ENCODE results near the gene ANKRD50. TPM values are rescaled to one million over a fixed set of nuclear protein-coding genes. Genes with fewer than 3 reads are reported as not detected.

ANKRD50 gene
- total RNA-seq, 2 experiments from 2014 or later = 0.10 to 0.13 TPM

- DNase-seq = no peak
- H3K9me3 Mint-ChIP-seq (ENCODE audit: insufficient read depth) = no peaks in the 10 kb centered on the region
- ChIA-PET CTCF (no interaction called here), POLR2A (no interaction called here)
- H3K27ac Mint-ChIP-seq = no peak overlapping the region
- ATAC-seq = no peak
- no peaks in the 10 kb centered on the region for H3K4me1 Mint-ChIP-seq (ENCODE audit: low read depth)
- no peak overlapping the region for H3K4me3 Mint-ChIP-seq
- no peaks in the 10 kb centered on the region for H3K27me3 Mint-ChIP-seq (ENCODE audit: low read depth)
- H3K36me3 Mint-ChIP-seq (ENCODE audit: low read depth) = no peaks in the 10 kb centered on the region
These were observed 14.9 kb upstream of the ANKRD50 start for GRCh38 chr4:124727331-124727890.

- Mint-ChIP-seq H3K4me3 (no peak overlapping the region), H3K36me3 (ENCODE audit: low read depth) (no peaks in the 10 kb centered on the region), H3K27ac (no peak overlapping the region), H3K27me3 (ENCODE audit: low read depth) (no peaks in the 10 kb centered on the region), H3K9me3 (ENCODE audit: insufficient read depth) (no peaks in the 10 kb centered on the region), H3K4me1 (ENCODE audit: low read depth) (no peaks in the 10 kb centered on the region)
- DNase-seq (no peak), ATAC-seq (no peak)
- ChIA-PET POLR2A (no interaction called here), CTCF (no interaction called here)
These were observed 13.7 kb upstream of the ANKRD50 start for GRCh38 chr4:124726269-124726668.

- no peak overlapping the region for H3K27ac Mint-ChIP-seq
- H3K36me3 Mint-ChIP-seq (ENCODE audit: low read depth) = no peaks in the 10 kb centered on the region
- CTCF ChIA-PET = no interaction called here
- no peaks in the 10 kb centered on the region for H3K4me1 Mint-ChIP-seq (ENCODE audit: low read depth)
- no peak for ATAC-seq
- POLR2A ChIA-PET = no interaction called here
- H3K9me3 Mint-ChIP-seq (ENCODE audit: insufficient read depth) = no peaks in the 10 kb centered on the region
- DNase-seq = no peak
- no peaks in the 10 kb centered on the region for H3K27me3 Mint-ChIP-seq (ENCODE audit: low read depth)
- H3K4me3 Mint-ChIP-seq = no peak overlapping the region
These were observed 9.5 kb upstream of the ANKRD50 start for GRCh38 chr4:124722071-124722470.

GRCh38 chr4:124717101-124717500 lies 4.6 kb upstream of the ANKRD50 start:
- ChIA-PET POLR2A (no interaction called here), CTCF (no interaction called here)
- peaks cover 3% of the 10 kb centered on the region for H3K27me3 Mint-ChIP-seq (ENCODE audit: low read depth)
- ATAC-seq (no peak), DNase-seq (no peak)
- H3K9me3 Mint-ChIP-seq (ENCODE audit: insufficient read depth) = no peaks in the 10 kb centered on the region
- no peaks in the 10 kb centered on the region for H3K36me3 Mint-ChIP-seq (ENCODE audit: low read depth)
- H3K4me3 Mint-ChIP-seq = no peak overlapping the region
- H3K27ac Mint-ChIP-seq = no peak overlapping the region
- peaks cover 8% of the 10 kb centered on the region for H3K4me1 Mint-ChIP-seq (ENCODE audit: low read depth)

- no peak for DNase-seq
- H3K4me3 Mint-ChIP-seq = peak overlapping the region; percentile 74
- no peak for ATAC-seq
- no peaks in the 10 kb centered on the region for H3K36me3 Mint-ChIP-seq (ENCODE audit: low read depth)
- H3K4me1 Mint-ChIP-seq (ENCODE audit: low read depth) = peaks cover 8% of the 10 kb centered on the region
- H3K27me3 Mint-ChIP-seq (ENCODE audit: low read depth) = peaks cover 10% of the 10 kb centered on the region
- H3K9me3 Mint-ChIP-seq (ENCODE audit: insufficient read depth) = no peaks in the 10 kb centered on the region
- peak overlapping the region; percentile 34 for H3K27ac Mint-ChIP-seq
- POLR2A ChIA-PET = no interaction called here
- CTCF ChIA-PET = no interaction called here
These were observed 657 bp upstream of the ANKRD50 start for GRCh38 chr4:124713185-124713592.

- CTCF ChIA-PET = no interaction called here
- Mint-ChIP-seq H3K4me3 (no peak overlapping the region), H3K36me3 (ENCODE audit: low read depth) (no peaks in the 10 kb centered on the region), H3K27me3 (ENCODE audit: low read depth) (peaks cover 10% of the 10 kb centered on the region), H3K27ac (no peak overlapping the region), H3K9me3 (ENCODE audit: insufficient read depth) (no peaks in the 10 kb centered on the region), H3K4me1 (ENCODE audit: low read depth) (peaks cover 6% of the 10 kb centered on the region)
- POLR2A ChIA-PET = no interaction called here
- peak; percentile 21 for DNase-seq
- ATAC-seq = peak; percentile 26
These were observed 811 bp downstream of the ANKRD50 start for GRCh38 chr4:124711471-124712371.

- Mint-ChIP-seq H3K27ac (no peak overlapping the region), H3K36me3 (ENCODE audit: low read depth) (no peaks in the 10 kb centered on the region), H3K9me3 (ENCODE audit: insufficient read depth) (no peaks in the 10 kb centered on the region), H3K4me3 (no peak overlapping the region), H3K27me3 (ENCODE audit: low read depth) (peaks cover 10% of the 10 kb centered on the region), H3K4me1 (ENCODE audit: low read depth) (peaks cover 6% of the 10 kb centered on the region)
- ATAC-seq (no peak), DNase-seq (no peak)
- ChIA-PET CTCF (no interaction called here), POLR2A (no interaction called here)
These were observed 1.6 kb downstream of the ANKRD50 start for GRCh38 chr4:124710911-124711310.

GRCh38 chr4:124710015-124710741 lies 2.4 kb downstream of the ANKRD50 start:
- H3K4me1 Mint-ChIP-seq (ENCODE audit: low read depth) = peaks cover 6% of the 10 kb centered on the region
- peaks cover 10% of the 10 kb centered on the region for H3K27me3 Mint-ChIP-seq (ENCODE audit: low read depth)
- ATAC-seq = no peak
- ChIA-PET CTCF (no interaction called here), POLR2A (no interaction called here)
- H3K9me3 Mint-ChIP-seq (ENCODE audit: insufficient read depth) = no peaks in the 10 kb centered on the region
- H3K36me3 Mint-ChIP-seq (ENCODE audit: low read depth) = no peaks in the 10 kb centered on the region
- H3K4me3 Mint-ChIP-seq = no peak overlapping the region
- no peak overlapping the region for H3K27ac Mint-ChIP-seq
- no peak for DNase-seq

- ChIA-PET CTCF (no interaction called here), POLR2A (no interaction called here)
- Mint-ChIP-seq H3K9me3 (ENCODE audit: insufficient read depth) (no peaks in the 10 kb centered on the region), H3K4me3 (no peak overlapping the region), H3K27ac (no peak overlapping the region), H3K4me1 (ENCODE audit: low read depth) (peaks cover 6% of the 10 kb centered on the region), H3K27me3 (ENCODE audit: low read depth) (peaks cover 10% of the 10 kb centered on the region), H3K36me3 (ENCODE audit: low read depth) (no peaks in the 10 kb centered on the region)
- DNase-seq = no peak
- ATAC-seq = no peak
These were observed 3.8 kb downstream of the ANKRD50 start for GRCh38 chr4:124708517-124709300.

GRCh38 chr4:124705393-124705792 lies 7.1 kb downstream of the ANKRD50 start:
- ChIA-PET POLR2A (no interaction called here), CTCF (no interaction called here)
- no peak overlapping the region for H3K4me3 Mint-ChIP-seq
- no peaks in the 10 kb centered on the region for H3K36me3 Mint-ChIP-seq (ENCODE audit: low read depth)
- H3K4me1 Mint-ChIP-seq (ENCODE audit: low read depth) = no peaks in the 10 kb centered on the region
- ATAC-seq = no peak
- no peaks in the 10 kb centered on the region for H3K9me3 Mint-ChIP-seq (ENCODE audit: insufficient read depth)
- no peak overlapping the region for H3K27ac Mint-ChIP-seq
- DNase-seq = no peak
- peaks cover 7% of the 10 kb centered on the region for H3K27me3 Mint-ChIP-seq (ENCODE audit: low read depth)

GRCh38 chr4:124703154-124703553 lies 9.4 kb downstream of the ANKRD50 start:
- Mint-ChIP-seq H3K36me3 (ENCODE audit: low read depth) (no peaks in the 10 kb centered on the region), H3K27me3 (ENCODE audit: low read depth) (no peaks in the 10 kb centered on the region), H3K27ac (no peak overlapping the region), H3K9me3 (ENCODE audit: insufficient read depth) (no peaks in the 10 kb centered on the region), H3K4me1 (ENCODE audit: low read depth) (no peaks in the 10 kb centered on the region), H3K4me3 (no peak overlapping the region)
- ChIA-PET CTCF (no interaction called here), POLR2A (no interaction called here)
- DNase-seq (no peak), ATAC-seq (no peak)

- no peak for ATAC-seq
- H3K27me3 Mint-ChIP-seq (ENCODE audit: low read depth) = no peaks in the 10 kb centered on the region
- H3K9me3 Mint-ChIP-seq (ENCODE audit: insufficient read depth) = no peaks in the 10 kb centered on the region
- no peak overlapping the region for H3K27ac Mint-ChIP-seq
- ChIA-PET POLR2A (no interaction called here), CTCF (no interaction called here)
- H3K36me3 Mint-ChIP-seq (ENCODE audit: low read depth) = no peaks in the 10 kb centered on the region
- no peaks in the 10 kb centered on the region for H3K4me1 Mint-ChIP-seq (ENCODE audit: low read depth)
- H3K4me3 Mint-ChIP-seq = no peak overlapping the region
- DNase-seq = no peak
These were observed 15.1 kb downstream of the ANKRD50 start for GRCh38 chr4:124697441-124697840.
